ENCODE results near the gene CXCL5. TPM values are rescaled to one million over a fixed set of nuclear protein-coding genes. Genes with fewer than 3 reads are reported as not detected.

Gene CXCL5
- total RNA-seq, 1 donor = 2.2 TPM

DNA sequence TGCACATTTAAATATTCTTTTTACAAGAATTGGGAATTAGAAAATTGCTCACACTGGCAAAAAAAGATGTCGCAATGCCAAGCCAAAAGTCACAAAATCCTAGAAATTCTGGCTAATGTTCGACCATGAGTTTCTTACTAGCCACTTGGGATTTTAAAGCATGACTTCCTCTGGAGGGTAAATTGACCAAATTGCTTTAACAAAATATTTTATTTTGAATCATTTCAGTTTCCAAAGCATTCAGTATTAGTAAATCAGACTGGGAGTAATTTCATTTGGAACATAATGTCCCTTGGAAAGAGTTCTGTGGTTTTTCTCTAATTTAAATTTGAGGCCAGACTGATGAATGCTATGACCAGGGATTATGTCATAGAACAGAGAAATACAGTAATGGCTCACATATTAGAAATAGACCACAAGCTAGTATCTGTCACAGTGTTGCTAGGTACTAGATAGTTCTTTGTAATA is 7.6 kb upstream of the CXCL5 start:
- TF ChIP-seq, protein P1, sequence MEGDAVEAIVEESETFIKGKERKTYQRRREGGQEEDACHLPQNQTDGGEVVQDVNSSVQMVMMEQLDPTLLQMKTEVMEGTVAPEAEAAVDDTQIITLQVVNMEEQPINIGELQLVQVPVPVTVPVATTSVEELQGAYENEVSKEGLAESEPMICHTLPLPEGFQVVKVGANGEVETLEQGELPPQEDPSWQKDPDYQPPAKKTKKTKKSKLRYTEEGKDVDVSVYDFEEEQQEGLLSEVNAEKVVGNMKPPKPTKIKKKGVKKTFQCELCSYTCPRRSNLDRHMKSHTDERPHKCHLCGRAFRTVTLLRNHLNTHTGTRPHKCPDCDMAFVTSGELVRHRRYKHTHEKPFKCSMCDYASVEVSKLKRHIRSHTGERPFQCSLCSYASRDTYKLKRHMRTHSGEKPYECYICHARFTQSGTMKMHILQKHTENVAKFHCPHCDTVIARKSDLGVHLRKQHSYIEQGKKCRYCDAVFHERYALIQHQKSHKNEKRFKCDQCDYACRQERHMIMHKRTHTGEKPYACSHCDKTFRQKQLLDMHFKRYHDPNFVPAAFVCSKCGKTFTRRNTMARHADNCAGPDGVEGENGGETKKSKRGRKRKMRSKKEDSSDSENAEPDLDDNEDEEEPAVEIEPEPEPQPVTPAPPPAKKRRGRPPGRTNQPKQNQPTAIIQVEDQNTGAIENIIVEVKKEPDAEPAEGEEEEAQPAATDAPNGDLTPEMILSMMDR (IDR thresholded peaks at IDR 0.05; ENCODE audit: insufficient read depth, low read depth, low read length) = no peak
- H3K4me3 ChIP-seq (ENCODE audit: low read depth, low read length) = no peak overlapping the region
- DNase-seq (ENCODE audit: low read depth) = peak; percentile 30

DNA sequence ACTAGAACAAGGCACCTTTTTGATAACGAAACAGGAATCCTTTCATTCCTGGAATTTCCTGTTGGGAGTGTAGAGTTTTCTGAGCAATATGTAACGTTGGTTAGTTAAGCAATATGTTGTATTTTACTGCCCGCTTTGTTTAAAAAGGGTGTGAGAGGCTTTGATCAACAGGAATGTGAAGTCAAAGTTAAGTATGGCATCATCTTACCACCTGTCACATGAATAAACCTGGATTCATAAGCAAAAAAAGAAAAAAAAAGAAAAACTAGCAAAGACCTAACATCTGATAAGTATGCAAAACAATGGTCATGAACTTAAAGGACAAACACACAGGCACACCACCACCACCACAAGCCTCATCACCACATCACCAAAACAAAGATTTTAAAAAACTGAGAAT is 7.1 kb upstream of the CXCL5 start:
- DNase-seq (ENCODE audit: low read depth) = no peak
- TF ChIP-seq, protein P1 (IDR thresholded peaks at IDR 0.05; ENCODE audit: insufficient read depth, low read depth, low read length) = no peak
- H3K4me3 ChIP-seq (ENCODE audit: low read depth, low read length) = no peak overlapping the region

DNA sequence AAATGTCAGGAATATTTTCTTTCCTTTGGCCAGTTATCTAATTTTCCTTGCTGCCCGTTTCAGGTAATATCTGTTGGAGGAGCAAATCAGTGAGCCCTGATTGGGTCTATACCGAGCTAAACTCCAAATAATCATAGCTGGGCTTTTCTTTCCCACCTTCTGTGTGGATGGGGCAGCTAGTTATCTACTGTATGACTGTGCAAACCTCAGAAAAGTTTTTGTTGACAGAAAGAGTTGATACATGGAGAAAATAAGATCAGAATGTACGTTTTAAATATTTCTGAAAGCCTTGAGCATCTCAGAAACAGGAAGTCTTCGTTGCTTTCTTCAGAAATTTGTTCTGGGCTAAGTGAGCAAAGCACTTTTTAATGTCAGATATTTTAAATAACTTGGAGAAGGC is 6.2 kb upstream of the CXCL5 start:
- TF ChIP-seq, protein P1 (IDR thresholded peaks at IDR 0.05; ENCODE audit: insufficient read depth, low read depth, low read length) = no peak
- DNase-seq (ENCODE audit: low read depth) = no peak
- no peak overlapping the region for H3K4me3 ChIP-seq (ENCODE audit: low read depth, low read length)

DNA sequence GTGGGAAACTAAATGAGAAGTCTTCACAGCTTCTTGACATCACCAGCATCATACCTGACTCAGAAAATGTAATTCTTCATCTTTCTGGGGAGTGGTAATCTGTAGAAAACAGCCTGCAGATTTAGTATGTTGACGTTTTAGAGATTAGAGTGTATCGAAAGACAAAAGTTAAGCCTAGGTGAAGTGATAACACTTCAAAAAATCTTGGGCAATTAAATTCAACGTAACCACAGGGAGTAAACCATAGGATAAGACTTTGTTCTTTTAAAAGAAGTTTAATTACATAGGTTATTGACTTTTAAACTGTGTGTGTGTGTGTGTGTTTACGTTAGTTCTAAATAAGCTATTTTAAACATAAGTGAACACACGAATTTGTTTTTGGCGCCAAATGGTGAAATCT is 1.8 kb upstream of the CXCL5 start:
- H3K4me3 ChIP-seq (ENCODE audit: low read depth, low read length) = no peak overlapping the region

DNA sequence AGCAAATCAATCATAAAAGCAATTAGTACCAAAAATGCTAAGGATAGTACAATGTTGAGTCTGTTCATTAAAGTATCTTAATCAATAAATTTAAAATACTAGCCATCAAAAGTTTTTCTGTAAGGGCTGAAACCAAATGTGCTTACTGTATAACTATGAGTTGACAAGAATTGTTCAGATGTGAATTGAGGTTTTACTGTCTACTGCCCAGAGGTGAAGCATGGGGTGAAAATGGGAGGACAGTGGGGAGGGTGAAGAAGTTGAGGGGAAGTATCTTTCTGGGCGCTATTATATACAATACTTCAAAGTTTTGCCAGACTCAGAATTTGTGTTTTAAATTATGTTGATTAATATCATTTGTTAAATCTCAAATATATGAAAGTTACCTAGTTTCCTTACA is 6.4 kb downstream of the CXCL5 start:
- DNase-seq (ENCODE audit: low read depth) = no peak
- TF ChIP-seq, protein P1 (IDR thresholded peaks at IDR 0.05; ENCODE audit: insufficient read depth, low read depth, low read length) = no peak
- no peak overlapping the region for H3K4me3 ChIP-seq (ENCODE audit: low read depth, low read length)

More for the DNA sequence above, 1.8 kb upstream of the CXCL5 start:
- DNase-seq (ENCODE audit: low read depth) = no peak
- TF ChIP-seq, protein P1 (IDR thresholded peaks at IDR 0.05; ENCODE audit: insufficient read depth, low read depth, low read length) = no peak

DNA sequence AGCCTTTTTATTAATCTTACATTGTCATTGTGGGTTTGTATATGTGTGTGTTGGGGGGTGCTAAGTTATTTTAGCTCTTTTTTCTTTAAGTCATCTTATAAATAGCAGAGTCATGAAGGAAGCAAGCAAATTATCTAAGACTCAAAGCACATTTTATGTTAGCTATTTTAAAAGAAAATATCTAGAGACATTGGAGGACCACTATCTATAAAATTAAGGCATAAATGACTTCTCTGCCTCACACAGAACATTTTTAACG is 6.8 kb downstream of the CXCL5 start:
- H3K4me3 ChIP-seq (ENCODE audit: low read depth, low read length) = no peak overlapping the region
- TF ChIP-seq, protein P1 (IDR thresholded peaks at IDR 0.05; ENCODE audit: insufficient read depth, low read depth, low read length) = no peak
- no peak for DNase-seq (ENCODE audit: low read depth)

DNA sequence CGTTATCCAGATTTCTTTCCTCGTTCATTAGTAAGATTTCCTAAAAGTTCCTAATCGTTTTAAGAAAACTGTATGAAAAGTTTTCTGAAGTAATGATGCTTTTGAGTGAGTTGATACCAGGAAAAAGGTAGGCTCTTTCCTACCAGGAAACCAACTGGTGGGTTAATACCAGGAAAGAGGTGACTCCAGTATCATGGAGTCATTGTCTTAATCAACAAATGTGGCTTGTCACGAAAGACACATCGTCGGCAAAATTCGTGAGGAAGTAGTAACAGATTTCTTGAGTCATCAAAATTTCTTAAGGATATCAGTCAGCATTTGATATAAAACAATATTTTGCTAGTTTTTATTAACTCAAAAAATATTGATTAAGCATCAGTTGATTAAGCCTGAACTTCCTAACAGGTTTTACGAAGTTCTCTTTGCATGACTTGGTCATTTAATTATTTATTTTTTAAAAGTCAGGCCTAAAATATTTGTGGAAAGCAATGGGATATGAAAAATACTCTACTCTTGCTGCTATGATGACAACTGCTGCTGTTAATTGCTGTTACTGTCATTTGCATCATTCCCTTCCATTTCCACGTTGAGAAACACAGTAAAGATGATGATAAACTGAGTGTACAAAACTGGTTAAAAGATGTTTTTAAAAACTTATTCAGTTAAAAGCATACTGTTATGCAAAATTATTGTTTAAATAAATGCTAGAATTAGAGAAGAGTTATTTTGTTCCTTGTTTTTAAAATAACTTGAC is 7.3 kb downstream of the CXCL5 start:
- no peak overlapping the region for H3K4me3 ChIP-seq (ENCODE audit: low read depth, low read length)
- TF ChIP-seq, protein P1 (IDR thresholded peaks at IDR 0.05; ENCODE audit: insufficient read depth, low read depth, low read length) = no peak
- DNase-seq (ENCODE audit: low read depth) = no peak
